HG03575 (cell line): ENCODE data around the gene NEUROG1.
"Not testable (repeated sequence)": the region's sequence is repeated elsewhere in the genome, so short reads cannot be mapped to it uniquely, and the experiment has no call there.

Source experiments
- ATAC-seq: cut with Tn5 transposase; IDR thresholded peaks from one replicate; pipeline ENCODE4 v1.9.1; 2021; ENCODE audit not compliant: unreplicated experiment, insufficient number of reproducible peaks, low FRiP score; ENCODE audit errors: extremely low read depth

NEUROG1 gene

DNA sequence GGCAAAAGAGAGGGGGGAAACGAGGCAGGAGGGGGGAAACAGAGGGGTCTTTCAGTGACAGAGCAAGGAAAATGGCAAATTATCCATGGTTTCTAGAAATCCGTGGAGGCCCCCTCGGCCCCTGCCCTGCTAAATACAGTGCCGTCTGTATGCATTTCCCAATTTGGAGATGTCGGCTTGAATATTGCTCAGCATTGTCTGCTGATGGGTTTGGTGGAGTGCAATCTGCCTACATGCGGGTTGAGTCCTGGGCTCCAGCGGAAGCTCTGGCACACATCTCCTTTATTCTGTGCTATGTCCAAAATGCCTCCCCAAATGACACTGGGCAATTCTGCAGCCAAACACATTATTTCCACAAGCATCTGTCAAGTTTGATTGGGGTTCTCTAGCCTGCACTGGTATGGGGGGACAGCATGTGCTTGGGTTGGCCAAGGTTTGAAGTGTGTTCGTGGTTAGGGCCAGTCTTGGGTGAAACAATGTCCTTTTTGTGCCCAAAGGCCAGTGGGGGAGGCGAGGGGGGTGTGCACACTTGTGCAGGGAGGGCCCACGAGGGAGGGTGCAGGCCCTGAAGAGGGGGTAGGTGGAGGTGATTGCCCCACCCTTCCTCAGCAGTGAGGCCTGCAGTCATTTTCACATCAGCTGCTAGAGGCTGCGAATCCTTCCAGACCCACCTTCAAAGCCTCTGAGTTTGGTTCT lies 6.2 kb upstream of the NEUROG1 start:
- ATAC-seq = no peak

GRCh38 chr5:135539430-135540005 lies 3.8 kb upstream of the NEUROG1 start:
- no peak for ATAC-seq

DNA sequence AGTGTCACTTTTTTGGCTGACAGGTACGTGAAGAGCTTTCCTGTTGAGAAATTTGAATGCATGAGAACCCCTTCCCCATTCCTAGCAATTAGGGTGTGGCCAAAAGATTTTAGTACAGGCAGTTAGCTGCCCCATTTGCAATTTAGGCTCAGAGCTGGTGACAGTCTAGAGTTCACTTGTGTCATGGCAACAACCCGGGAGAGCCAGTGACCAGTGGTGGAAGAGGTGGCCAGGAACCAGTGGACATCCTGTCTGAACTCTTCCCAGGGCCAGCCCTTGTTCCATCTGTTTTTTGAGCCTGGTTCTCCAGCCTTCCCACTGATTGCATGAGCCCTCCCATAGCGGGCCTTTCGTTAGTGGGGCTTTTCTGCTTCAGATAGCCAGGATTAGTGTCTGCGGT lies 2.5 kb upstream of the NEUROG1 start:
- ATAC-seq = no peak

DNA sequence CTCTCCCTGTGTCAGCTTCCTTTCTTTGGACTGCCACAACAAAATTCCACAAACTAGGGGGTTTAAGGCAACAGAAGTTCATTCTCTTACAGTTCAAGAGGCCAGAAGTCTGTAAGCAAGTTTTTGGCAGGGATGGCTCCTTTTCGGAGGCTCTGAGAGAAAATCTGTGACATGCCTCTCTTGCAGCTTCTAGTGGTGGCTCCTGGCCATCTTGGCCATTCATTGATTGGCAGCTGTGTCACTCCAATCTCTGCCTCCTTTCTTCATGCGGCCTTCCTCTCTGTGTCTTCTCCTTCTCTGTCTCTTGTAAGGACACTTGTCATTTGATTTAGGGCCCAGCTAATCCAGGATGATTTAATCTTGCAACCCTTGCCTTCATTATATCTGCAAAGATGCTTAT lies 2.0 kb upstream of the NEUROG1 start:
- ATAC-seq = no peak

DNA sequence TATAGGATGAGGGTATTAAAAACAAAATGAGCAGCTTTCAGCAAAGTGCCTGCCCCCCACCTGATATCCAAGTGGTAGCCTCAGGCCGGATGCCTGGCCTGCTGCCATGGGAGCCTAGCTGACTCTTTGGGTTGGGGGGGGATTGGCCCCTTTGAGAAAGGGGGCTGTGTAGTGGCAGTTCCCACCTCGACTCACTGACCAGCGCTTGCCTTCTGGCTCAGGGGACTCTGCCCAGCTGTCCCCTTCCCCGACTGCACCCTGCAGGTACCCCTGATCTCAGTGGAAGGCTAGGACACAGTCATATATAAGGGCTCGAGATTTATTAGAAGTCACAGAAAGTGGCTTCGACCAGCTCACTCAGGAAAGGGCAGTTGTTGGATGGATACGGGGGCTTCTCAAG lies 1.5 kb upstream of the NEUROG1 start:
- no peak for ATAC-seq

- ATAC-seq = no peak
Measured at GRCh38 chr5:135535420-135535819, 344 bp downstream of the NEUROG1 start.

GRCh38 chr5:135534609-135535419 lies 950 bp downstream of the NEUROG1 start:
- no peak for ATAC-seq

DNA sequence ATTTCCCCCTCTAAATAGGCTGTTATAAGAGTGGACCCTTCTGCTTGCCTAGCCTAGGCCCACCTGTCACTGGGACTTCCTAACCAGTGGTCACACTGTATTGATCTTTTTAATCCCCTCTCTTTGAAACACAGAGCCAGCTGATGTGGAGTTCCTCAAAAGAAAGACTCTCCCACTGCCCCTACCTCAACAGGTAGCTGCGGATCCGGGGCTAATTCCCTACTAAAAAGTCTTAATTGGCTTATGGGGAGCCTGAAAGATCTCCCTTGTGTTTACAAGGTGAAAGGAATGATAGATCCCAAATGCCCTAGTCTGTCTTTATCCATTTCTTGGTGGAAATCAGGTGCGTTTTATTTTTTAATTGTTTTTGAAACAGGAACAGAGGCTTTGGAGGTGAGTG lies 2.0 kb downstream of the NEUROG1 start:
- no peak for ATAC-seq

DNA sequence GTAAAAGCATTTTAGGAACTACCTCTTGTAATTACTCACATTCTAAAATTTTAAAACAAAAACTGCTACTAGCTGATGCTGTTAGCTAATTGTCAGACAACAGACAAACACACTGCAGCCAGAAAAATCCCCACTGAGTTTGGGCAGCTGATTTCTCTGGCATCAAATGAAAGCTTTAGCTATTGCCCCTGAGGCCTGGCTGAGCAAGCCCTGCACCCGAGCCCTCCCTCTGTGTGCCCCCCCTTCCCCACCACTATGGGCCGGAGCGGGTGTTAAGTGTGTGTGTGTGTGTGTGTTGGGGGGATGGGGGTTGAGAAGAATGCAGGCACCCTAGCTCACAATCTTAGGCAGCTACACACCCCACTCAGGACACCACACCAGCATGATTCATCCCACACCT lies 2.4 kb downstream of the NEUROG1 start:
- ATAC-seq = no peak

- not testable (repeated sequence) for ATAC-seq
Measured at GRCh38 chr5:135529576-135529975, 6.2 kb downstream of the NEUROG1 start.

DNA sequence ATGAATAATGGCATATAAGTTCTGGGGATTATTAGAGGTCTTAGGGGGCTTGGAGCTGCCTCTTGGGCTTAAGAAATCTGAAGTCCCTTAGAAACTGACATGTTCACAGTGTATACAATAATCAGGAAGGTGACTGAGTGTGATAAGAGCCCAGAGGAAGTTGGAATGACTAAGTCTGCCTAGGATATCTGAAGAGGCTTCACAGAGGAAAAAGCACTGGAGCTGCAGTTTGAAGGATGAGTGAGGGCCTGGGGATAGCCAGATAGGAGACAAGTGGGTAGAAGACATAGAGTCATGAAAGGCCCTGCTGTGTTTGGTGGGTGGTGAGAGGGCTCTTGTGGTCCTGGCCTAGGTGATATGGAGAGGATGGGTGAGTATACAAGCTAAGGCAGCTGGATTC lies 8.8 kb downstream of the NEUROG1 start:
- ATAC-seq = no peak

DNA sequence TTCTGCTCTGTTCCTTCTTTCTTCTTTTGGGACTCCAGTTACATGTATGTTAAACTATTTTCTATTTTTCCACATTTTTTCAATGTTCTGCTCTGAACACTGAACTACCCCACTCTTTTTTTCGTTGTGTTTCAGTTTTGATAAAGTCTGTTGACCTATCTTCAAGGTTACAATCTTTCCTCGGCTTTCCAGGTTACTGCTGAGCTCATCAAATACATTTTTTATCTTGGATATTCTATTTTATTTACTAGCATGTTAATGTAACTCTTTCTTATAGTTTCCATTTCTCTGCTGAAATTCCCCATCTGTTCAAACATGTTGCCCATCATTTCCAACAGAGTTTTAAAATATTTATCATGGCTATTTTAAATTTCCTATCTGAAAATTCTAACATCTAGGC lies 13.8 kb downstream of the NEUROG1 start:
- ATAC-seq = no peak

GRCh38 chr5:135517631-135518030 lies 18.1 kb downstream of the NEUROG1 start:
- no peak for ATAC-seq

DNA sequence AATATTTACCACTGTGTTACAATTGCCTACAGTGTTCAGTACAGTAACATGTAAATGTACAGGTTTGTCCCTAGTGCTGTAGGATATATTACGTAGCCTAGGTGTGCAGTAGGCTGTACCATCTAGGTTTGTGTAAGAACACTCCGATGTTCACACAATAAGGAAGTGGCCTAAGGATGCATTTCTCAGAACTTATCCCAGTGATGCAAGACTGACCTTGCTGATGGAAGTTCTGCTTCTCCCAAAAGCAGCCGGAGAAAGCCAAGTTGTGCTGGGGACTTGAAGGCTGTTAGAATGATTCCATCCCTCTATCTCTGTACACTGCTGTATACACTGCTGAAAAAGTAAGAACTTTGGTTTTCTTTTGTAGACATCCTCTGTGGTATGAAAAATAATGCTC lies 21.6 kb downstream of the NEUROG1 start:
- ATAC-seq = no peak

DNA sequence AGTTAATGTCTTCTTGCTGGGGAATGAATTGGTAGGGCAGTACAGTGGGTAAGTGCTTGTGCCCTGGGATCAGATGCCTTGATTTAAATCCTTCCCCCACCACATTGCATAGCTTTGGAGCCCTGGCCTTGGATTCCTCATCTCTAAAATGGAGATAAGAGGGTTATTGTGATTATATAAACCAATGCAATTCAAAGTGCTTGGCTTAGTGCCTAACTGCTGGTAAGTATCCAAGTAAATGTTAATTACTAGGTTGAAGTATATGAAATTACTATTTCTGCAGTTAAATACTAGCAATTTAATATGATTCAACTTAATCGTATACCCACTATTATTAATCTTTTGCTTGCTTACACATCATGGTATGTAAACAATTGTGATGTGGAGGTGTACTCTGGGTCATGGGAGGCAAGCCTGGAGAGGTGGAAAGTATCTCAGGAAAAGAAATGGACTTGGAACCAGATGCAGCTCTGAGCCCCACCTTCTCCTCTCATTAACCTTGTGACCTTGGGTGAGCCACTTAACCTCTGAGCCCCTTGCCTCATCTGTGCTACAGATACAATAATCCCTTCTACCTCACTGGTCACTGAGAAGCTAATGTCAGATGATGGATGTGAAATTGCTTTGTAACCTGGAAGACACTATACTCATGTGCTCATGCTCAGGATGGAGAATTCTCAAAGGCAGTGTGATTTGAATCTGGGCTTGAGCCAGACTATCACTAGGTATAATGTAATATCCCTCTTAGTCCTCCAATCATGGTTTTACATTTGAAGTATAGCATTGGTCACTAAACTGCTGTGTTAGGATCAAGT lies 23.8 kb downstream of the NEUROG1 start:
- no peak for ATAC-seq

DNA sequence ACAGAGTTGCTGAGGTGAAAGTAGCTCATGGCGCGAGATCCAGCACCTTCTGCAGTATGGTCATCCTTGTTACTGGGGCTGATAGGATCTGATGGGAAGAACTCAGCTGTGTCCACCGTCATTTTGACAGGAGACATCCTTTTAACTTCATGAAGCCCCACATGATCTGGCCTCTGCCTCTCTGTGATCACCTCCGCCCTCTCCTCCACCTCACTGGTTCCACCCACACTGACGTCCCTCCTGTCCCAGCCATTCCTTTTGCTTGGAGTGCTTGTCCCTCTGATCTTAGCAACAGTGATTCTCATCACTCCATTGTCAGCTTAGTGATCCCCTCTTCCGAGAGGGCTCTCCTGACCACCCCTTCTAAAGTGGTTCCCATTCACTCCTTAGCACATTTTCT lies 25.8 kb downstream of the NEUROG1 start:
- no peak for ATAC-seq

DNA sequence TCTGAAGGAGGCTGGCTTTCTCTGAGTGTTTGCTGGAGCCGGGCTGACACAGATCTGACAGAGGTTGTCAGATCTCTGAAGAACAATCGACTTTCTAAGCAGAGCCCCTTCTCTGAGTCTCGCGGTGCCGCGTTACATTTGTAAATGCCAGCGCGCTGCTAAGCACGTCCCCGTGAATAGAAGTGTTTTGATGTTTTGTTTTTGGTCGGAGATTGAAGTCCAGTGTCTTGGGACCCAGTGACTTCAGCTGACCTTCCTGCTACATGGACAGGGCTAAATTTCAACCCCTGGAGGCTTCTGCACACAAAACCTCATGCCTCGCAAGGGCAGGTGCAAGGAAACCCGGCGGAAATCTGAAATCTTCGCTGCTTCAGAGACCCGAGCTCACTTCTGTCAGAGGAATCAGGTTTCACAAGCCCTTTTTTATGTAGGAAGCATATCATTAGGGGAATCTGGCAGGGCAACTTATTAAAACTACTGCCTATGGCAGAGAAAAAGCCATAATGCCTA lies 27.2 kb downstream of the NEUROG1 start:
- ATAC-seq = no peak

GRCh38 chr5:135505973-135506372 lies 29.8 kb downstream of the NEUROG1 start:
- ATAC-seq = no peak

GRCh38 chr5:135504376-135504775 lies 31.4 kb downstream of the NEUROG1 start:
- no peak for ATAC-seq
